ENCODE results near the gene SLC6A19.

The SLC6A19 gene

DNA sequence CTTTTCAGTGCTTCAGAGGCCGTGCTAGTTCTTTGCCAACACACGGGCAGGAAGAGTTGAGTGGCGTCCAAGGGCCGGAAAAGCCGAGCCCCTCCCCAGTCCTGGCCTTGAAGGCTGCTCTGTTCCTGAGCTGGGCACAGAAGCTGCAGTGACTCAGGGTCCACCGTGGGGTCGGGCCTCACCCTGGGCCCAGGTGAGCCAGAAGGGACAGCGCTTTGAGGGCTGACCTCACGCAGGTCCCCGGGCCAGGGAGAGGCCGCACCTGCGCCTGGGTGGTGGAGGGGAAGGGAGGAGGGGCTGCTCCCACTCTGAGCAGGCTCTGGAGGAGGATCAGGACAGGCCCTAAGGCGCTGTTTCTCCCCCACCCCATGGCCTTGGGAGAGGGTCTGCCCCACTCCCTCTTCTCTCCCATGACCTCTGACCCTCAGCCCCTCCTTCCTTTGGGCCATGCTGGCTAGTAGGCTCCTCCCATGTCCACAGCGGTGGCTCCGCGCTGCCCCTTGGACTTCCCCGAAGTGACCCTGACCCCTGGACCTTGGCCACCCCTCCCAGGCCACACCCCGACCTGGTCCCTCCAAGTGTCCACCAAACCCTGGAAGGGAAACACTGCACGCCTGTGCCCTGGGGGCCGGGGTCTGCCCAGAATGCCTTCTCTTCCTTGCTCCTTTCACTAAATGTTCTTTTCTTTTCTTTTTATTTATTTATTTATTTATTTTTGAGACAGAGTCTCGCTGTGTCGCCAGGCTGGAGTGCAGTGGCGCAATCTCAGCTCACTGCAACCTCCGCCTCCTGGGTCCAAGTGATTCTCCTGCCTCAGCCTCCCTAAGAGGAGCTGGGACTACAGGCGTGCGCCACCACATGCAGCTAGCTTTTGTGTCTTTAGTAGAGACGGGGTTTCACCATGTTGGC, 19.7 kb upstream of the SLC6A19 start:
- DNase-seq, result no peak

DNA sequence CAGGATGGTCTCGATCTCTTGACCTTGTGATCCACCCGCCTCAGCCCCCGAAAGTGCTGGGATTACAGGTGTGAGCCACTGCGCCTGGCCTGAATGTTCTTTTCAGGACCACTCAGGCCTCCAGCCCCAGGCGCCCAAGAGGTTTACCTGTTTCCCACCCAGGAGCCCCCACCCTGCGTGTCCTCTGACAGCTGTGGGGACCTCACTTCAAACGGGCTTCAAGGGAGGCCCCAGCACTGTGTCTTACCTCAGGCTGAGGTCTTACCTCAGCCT, 19.1 kb upstream of the SLC6A19 start:
- DNase-seq, result no peak

DNA sequence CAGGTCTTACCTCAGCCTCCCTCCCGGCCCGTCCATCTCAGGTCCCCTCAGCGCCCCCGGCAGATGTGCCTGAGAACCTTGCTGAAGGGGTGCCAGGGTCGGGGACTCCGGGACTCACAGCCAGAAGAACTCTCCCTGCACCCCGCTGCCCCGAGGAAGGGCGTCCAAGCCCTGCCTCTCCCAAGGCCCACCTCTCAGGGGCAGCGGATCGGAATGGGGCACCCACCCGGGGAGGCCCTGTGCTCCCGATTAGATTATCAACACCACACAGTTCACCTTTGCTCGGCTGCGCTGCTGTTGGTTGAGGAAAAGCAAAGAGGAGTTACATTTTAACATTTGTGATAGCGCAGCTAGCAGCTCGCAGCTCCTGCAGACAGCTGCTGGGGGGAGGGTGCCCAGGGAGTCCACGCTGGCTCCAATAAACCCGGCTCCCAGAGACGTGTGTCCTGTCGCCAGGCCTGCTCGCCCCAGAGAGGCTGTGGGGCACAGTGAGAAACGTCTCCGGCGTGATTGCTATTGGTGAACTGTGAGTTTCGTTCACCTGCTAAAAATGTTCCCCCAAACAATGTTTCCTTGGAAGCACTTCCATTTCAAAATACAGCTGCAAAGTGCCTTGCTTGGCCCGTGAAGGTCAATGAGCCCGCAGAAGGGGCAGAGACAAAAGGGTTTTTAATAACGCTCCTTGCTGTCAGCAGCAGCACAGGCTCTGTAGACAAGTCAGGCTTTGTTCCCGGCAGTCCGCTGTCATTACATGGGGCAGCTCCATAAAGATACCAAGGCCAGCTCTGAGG, 18.6 kb upstream of the SLC6A19 start:
- DNase-seq, result no peak

DNA sequence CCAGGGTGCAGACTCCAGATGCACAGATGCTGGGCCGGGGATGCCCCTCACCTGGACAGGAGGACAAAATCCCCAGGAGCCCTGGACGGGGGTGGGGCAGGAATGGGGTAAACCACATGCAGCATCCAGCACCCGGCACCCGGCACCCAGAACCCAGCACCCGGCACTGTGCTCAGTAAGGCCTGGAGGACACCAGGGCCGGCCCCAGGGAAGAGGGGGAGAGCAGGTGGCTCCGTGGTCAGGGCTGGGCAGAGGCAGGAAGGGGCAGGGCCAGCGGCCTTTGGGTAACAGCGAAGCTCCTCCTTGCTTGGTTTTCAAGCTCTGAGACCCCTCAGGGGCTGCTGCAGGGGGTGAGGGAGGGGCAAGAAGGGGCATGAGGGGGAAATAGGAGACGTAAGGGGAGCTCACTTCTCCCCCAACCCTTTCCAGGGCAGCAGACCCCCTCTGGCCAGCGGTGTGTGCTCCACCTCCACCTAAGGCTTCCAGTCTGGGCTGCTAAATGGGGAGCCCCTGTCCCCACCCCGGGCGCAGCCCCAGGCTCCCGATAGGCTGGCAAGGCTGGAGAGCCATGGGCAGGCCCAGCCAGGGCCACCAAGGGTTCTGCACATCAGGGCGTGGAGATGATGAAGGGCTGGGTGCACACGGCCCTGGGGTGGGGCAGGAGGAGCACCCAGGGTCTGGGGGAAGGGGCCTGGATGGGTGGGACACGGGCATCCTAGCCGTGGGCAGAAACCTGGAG, 17.8 kb upstream of the SLC6A19 start:
- DNase-seq, result no peak

DNA sequence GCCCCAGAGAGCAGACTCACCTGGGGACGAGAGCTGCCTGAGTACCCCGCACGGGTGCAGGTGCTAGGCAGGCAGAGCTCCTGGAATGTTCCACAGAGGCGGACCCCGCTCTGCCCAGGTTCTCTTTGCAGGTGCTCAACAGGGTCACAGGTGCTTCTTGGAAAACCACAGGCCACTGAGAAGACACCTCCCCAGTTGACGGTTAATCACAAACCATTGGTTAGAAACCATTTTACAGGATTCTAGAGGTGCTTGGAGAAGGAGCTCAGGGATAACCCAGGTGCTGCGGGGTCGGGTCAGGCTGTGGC, 17.3 kb upstream of the SLC6A19 start:
- DNase-seq, result no peak

DNA sequence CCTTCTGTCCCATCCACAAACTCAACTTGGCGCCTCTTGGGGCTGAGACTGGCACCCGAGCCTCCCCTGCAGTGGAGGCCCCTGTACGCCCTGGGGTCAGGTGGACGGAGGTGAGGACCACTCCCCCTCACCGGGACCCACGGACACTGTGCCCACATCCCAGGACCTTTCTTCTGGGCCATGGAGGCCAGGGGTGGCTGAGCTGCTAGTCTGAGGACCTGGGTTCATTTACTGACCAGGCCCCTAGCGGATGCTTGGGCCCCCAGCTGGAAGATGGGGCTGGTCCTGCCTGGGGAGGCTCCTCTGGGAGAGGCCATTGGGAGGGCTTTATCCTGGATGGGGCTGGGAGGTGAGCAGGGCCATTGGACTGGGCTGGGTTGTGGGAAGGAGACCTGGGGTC, 16.9 kb upstream of the SLC6A19 start:
- DNase-seq, result no peak

DNA sequence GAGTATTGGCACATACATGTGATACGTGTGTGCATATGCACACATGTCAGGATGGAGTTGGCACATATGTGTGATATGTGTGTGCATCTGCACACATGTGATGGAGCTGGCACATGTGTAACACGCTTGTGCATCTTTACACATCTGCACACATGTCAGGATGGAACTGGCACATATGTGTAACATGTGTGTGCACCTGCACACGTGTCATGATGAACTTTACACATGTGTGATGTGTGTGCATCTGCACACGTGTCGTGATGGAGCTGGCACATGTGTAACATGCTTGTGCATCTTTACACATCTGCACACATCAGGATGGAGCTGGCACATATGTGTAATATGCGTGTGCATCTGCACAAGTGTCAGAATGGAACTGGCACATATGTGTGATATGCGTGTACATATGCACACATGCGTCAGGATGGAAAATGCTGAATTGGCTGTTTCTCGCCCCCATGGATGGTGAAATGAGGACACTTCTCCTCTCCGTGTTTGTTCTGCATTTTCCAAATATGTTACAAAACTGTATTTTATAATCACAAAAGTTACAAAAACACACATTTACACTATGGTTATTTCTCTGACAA, 16.3 kb upstream of the SLC6A19 start:
- DNase-seq, result no peak

DNA sequence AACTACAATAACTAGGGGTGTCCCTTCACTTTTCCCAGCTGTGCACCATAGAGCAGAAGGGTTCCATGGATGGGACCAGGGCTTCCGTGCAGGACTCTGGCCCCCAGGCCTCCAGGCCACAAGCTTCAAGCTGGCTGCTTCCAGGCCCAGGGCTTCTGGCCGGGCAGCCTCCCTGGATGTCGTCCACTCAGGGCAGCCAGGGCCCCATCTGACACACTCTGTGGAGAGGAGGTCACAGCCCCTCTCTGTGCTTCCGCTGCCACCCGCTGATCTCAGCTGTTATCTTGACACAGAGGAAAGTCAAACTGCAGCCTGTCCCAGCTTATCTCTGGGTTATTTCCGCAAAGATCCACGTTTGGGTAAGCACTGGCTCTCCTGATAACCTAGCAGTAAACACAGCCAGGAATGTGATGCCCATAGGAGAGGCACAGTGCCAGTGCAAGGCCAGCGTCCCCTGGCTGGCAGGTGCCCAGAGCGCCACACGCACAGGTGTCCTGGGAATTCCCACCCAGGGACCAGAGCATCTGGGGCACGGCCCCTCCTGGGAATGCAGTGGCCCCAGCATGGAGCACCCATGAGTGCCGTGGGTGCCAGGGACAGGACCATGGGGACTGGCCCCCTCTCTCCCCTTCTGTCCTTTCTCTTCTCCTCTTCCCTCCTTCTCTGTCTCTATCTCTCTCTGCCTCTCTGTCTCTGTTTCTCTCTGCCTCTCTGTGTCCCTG, 15.6 kb upstream of the SLC6A19 start:
- DNase-seq, result no peak

DNA sequence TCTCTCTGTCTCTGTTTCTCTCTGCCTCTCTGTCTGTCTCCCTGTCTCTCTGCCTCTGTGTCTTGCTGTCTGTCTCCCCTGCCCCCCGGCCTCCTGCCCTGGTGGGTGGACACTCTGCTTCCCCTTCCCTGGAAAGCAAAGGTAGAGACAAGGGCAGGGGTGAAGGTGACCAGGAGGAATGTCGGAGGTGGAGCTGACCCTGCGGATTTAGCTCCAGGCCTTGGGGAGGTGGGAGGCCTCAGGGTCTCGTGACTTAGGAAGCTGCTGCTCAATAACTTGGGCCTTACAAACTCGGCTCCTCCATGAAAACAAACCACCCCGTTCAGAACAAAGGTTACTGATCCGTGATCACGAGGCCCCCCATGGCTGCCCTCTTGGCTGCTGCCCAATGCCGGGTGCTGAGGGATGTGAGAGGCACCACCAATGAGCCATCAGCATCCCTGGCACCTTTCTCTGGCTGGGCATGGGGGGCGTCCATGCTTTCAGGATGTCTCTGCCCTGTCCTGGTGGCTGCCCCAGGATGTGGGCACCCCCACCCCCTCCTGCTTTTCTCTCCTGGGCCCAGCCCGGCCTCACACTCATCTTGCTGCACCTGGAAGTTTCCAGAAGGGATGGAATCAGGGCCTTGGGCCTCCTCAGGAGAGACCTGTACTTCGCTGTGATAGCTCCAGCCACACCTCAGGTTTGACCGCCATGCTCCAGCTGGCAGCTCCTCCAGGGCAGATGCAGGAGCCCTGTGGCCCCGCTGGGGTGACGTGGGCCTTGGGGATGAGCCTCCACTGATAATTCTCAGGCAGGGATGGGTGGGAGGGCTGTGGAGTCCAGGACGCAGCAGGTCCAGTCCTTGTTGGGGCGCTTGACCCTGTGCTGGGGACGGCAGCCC, 14.8 kb upstream of the SLC6A19 start:
- DNase-seq, result no peak

DNA sequence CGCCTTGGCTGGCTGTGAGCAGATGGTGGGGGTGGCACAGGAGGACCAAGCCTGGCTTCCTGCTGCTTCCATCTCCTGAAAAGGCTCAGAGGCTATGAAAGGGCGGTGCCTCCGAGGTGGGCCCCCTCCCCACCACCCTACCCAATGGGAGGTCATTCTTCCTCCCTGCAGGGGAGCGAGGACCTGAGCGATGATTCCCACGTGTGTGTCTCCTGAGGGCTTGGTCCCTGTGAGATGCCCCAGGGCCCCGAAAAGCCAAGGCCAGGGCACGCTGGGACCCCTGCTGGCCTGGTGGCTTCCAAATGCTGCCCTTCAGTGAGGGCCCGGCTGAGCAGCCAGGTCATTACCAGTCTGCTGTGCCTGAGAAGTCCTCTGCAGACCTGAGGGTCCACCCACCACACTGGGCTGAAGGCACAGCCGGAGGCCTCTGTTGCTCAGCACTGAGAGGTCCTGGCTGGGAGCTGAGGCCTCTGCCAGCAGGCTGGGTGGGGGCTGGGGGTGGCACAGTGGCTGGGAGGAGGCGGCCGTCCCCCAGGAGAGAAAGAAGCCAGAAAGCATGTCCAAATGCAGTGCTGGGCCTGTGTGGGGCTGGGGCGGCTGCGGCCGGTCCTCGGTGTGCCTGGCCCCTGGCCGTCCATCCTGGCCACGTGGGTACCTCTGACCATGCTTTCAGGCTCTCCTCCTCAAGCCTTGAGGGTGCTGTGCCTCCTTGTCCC, 14.0 kb upstream of the SLC6A19 start:
- no peak for DNase-seq

DNA sequence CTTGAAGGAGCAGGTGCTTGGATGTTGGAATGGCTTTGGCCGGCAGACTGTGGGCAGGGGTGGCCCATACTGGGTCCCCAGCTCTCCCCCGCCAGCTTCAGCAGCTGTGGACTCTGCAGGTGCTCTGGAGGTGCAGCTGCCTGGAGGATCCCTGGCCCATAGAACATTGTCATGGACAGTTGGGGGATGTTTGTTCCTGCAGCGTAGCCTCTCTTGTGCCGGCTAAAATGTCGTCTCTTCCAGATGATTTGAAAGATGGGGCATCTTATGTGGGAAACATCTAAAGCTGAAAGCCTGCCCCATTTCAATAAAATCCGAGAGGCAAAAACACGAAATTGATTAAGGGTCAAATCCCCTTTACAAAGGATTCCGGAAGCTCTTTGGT, 13.5 kb upstream of the SLC6A19 start:
- DNase-seq, result no peak

DNA sequence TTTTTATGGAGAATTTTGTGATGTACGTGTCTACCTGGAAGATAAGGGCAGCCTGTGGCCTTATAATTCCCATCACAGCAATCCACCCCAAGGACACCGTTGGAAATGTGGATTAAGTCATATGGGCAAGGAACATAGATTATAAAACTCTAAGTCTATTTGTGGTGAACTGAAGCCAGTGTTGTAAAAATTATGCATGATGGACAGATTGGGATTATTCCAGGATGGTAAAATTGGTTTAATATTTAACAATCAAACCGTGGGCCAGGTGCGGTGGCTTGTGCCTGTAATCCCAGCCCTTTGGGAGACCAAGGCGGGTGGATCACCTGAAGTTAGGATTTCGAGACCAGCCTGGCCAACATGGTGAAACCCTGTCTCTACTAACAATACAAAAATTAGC, 12.9 kb upstream of the SLC6A19 start:
- DNase-seq, result no peak

DNA sequence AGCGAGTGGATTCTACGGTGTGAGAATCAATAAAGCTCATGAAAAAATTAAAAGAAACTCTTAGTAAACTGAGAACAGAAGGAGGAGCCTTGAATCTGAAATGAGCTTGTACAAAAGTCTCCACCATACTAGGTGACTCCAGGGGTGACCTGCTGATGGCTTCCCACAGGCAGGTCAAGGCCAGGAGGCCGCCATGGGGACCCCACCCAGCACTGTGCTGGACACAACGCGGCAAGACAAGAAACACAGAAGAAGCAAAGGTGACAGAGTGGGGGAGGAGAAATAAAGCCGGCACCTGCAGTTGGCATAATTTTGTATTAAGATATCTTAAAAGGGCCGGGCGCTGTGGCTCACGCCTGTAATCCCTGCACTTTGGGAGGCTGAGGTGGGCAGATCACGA, 12.1 kb upstream of the SLC6A19 start:
- no peak for DNase-seq

DNA sequence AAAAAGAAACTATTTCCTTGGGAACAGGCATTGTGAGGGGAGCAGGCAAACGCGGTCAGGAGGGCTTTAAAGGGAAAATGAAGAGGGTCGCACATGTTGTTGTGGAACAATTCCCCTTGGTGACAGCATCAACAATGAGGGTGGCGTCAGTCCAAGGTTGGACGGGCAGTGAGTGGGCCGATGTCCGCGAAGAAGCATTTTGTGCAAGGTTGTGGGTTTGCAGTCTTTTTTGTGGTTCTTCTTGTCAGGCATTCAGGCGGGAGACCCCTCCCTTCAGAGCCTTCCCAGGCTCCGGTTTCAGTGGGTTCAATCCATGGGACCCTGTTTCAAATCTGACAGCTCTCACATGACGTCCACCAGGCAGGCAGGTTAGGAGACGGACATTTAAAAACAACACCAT, 11.1 kb upstream of the SLC6A19 start:
- DNase-seq, result no peak

DNA sequence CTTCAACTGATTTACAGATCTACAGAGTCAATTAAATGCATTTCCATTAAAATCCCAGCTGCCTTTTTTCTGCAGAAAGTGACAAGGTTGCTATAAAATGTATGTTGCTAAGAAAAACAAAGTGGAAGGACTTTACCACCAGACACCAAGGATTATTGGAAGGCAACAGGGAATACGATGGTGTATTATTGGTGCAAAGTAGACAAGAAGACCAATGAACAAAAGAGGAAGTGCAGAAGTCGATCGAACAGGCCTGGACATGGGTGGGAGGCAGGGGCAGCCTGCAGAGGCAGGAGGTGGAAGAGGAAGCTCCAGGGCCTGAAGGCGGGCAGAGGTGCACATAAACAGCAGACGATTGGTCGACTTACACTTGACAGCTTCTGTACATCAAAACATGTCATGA, 10.6 kb upstream of the SLC6A19 start:
- no peak for DNase-seq

DNA sequence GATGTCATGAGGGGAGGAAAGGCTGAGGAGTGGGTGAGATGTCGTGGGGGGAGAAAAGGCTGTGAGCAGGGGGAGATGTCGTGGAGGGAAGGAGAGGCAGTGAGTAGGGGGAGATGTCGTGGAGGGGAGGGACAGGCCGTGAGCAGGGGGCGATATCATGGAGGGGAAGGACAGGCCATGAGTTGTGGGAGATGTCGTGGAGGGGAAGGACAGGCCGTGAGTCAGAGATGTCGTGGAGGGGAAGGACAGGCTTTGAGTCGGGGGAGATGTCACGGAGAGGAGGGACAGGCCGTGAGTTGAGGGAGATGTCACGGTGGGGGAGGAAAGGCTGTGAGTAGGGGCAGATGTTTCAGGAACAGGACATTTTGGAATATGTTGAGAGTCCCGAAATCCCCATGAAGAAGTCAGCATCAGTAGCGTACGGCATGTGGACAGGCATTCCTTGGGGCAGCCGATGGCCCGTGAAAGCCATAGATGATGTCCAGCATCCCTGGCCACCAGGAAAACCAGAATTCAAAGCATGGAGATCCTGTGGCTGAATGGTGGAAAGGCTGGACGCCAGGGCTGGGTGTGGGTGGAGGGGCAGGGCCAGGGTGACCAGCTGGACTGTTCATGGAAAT, 8.3 kb upstream of the SLC6A19 start:
- DNase-seq, result no peak

DNA sequence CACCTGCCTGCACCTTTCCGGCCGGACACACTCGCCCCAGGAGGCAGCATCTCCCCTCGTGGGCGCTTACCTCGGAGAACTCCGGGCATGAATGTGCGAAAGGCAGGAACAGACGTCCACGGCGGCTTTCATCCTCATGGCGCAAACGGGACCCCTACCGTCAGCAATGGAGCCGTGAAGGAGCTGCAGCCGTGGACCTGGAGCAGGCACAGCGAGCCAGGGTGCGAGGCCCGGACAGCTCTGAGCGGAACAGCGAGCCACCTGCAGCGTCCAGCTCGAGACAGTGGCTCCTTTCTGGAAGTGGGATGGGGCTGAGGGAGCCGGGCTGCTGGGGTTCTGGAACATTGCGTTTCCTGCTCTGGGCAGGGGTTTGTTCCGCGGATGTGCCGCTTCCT, 7.8 kb upstream of the SLC6A19 start:
- no peak for DNase-seq

DNA sequence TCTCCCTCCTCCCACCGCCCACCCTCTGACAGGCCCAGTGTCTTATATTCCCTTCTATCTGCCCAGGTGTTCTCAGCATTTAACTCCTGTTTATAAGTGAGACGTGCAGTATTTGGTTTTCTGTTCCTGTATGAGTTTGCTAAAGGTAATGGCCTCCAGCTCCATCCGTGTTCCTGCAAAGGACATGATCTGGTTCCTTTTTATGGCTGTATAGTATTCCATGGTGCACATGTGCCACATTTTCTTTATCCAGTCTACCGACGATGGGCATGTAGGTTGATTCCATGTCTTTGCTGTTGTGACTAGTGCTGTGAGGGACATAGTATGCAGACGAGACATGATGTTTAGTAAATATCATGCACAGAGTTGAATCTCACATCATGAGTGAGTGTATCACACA, 7.0 kb upstream of the SLC6A19 start:
- DNase-seq, result no peak

DNA sequence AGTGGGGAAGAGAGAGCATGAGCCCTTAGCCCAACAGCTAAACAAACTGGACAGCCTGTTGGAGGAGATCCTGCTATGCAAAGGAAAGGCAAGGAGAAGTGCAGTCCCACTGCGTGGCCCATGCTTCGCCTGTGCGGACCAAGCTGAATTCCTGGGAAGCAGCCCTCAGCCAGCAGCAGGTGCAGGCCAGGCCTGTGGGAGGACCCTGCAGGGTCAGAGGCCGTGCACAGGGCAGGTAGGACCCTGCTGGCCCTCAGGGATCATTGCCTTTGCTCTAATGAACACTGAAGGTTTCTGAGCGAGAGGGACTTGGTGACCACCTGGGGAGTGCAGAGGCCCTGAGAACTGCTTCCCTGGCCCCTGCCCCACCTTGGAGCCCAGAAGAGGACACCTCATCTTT, 6.0 kb upstream of the SLC6A19 start:
- DNase-seq, result no peak

DNA sequence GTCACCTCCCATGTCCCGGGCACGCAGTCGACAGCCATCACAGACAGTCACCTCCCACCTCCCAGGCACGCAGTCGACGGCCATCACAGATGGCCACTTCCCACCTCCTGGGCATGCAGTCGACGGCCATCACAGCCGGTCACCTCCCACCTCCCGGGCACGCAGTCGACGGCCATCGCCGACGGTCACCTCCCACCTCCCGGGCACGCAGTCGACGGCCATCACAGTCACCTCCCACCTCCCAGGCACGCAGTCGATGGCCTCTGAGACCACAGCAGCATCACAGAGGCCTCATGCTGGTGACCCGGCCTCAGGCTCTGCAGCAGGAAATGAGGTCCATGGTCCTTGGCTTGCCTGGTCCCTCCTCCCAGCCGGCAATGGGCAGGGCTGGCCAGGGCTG, 5.5 kb upstream of the SLC6A19 start:
- DNase-seq, result no peak

DNA sequence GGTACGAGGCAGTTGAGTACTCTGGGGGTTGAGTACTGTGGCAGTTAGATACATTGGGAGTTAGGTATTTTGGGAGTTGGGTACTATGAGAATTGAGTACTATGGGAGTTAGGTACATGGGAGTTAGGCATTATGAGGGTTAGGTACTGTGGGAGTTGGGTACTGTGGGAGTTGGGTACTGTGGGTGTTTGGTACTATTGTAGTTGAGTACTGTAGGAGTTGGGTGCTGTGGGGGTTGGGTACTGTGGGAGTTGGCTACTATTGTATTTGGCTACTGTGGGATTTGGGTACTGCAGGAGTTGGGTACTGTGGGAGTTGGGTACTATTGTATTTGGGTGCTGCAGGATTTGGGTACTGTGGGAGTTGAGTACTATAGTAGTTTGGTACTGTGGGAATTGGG, 4.8 kb upstream of the SLC6A19 start:
- no peak for DNase-seq
